Stimulated activated naive B cell treated with anti-CD40 and anti-IgM and Interleukin-4, amounts not matched to agents 10 μg/mL and 1 μg/mL and 100 μg/mL, for 72 hours (primary cell): Measurements from ENCODE around the gene IRF4.

Source experiments
- ATAC-seq, 2 donors: fragments of 150-1000 bp; cut with Tn5 transposase; replicated peaks; 2 replicates each; pipeline ENCODE4 v1.10.0; 2021; ENCODE audit warnings: moderate library complexity in 1 of 2
- DNase-seq: peaks from one replicate; pipeline ENCODE4 v3.0.0; 2021
- H3K27ac Mint-ChIP-seq: one replicate; pipeline ENCODE4 v1.8.0; 2022; ENCODE audit warnings: mild to moderate bottlenecking, mixed read lengths
- H3K27me3 Mint-ChIP-seq, 2 donors: one replicate each; pipeline ENCODE4 v1.8.0; 2022; ENCODE audit warnings: mixed read lengths in 2 of 2
- H3K36me3 Mint-ChIP-seq, 2 donors: one replicate each; pipeline ENCODE4 v1.8.0; 2022; ENCODE audit warnings: mixed read lengths in 2 of 2, mild to moderate bottlenecking in 1 of 2
- H3K4me1 Mint-ChIP-seq, 2 donors: one replicate each; pipeline ENCODE4 v1.8.0; 2022; ENCODE audit warnings: mixed read lengths in 2 of 2, mild to moderate bottlenecking in 1 of 2
- H3K4me3 Mint-ChIP-seq, 2 donors: one replicate each; pipeline ENCODE4 v1.8.0; 2022; ENCODE audit warnings: mild to moderate bottlenecking in 2 of 2, mixed read lengths in 2 of 2, moderate library complexity in 1 of 2
- H3K9me3 Mint-ChIP-seq, 2 donors: one replicate each; pipeline ENCODE4 v1.8.0; 2022; ENCODE audit warnings: mixed read lengths in 2 of 2, mild to moderate bottlenecking in 1 of 2

Gene IRF4

GRCh38 chr6:454148-454991 is 62.8 kb downstream of the IRF4 start:
- ATAC-seq (no peak), DNase-seq (no peak)
- Mint-ChIP-seq H3K4me1 (peaks cover 11 to 14% of the 10 kb centered on the region in 2 donors), H3K36me3 (peaks cover 2 to 7% of the 10 kb centered on the region in 2 donors), H3K9me3 (peaks cover 2 to 4% of the 10 kb centered on the region in 2 donors), H3K27ac (no peak overlapping the region), H3K27me3 (no peaks in the 10 kb centered on the region), H3K4me3 (no peak overlapping the region)

GRCh38 chr6:455006-455585 is 63.5 kb downstream of the IRF4 start:
- H3K27me3 Mint-ChIP-seq = no peaks in the 10 kb centered on the region
- no peak overlapping the region for H3K27ac Mint-ChIP-seq
- no peak overlapping the region for H3K4me3 Mint-ChIP-seq
- H3K9me3 Mint-ChIP-seq = peaks cover 3 to 4% of the 10 kb centered on the region in 2 donors
- no peak for DNase-seq
- H3K36me3 Mint-ChIP-seq = peaks cover 2 to 5% of the 10 kb centered on the region in 2 donors
- ATAC-seq = peak in 1 of 2 donors; percentile 31
- H3K4me1 Mint-ChIP-seq = peaks cover 11 to 16% of the 10 kb centered on the region in 2 donors

DNA sequence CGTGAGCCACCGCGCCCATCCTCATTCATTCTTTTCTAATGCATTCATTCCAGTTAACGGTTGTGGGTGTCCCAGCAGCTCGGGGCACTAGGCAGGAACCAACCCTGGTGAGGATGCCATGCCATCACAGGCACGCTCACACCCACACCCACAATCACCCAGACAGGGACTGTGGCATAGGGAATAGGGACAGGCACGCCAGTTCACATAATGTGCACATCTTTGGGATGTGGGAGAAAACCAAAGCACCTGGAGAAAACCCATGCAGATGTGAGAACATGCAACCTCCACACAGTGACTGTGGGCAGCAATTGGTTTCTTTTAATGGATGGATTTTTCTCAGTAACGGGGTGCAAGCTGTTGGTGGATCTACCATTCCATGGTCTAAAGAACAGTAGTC is 64.3 kb downstream of the IRF4 start:
- H3K27ac Mint-ChIP-seq = no peak overlapping the region
- H3K4me1 Mint-ChIP-seq = peaks cover 16 to 17% of the 10 kb centered on the region in 2 donors
- no peak overlapping the region for H3K4me3 Mint-ChIP-seq
- H3K9me3 Mint-ChIP-seq = peaks cover 3 to 4% of the 10 kb centered on the region in 2 donors
- DNase-seq = no peak
- peaks cover 2 to 5% of the 10 kb centered on the region in 2 donors for H3K36me3 Mint-ChIP-seq
- ATAC-seq = no peak
- H3K27me3 Mint-ChIP-seq = no peaks in the 10 kb centered on the region

GRCh38 chr6:456358-456867 is 64.9 kb downstream of the IRF4 start:
- no peak overlapping the region for H3K4me3 Mint-ChIP-seq
- no peak overlapping the region for H3K27ac Mint-ChIP-seq
- H3K36me3 Mint-ChIP-seq = peaks cover 2 to 5% of the 10 kb centered on the region in 2 donors
- DNase-seq = no peak
- ATAC-seq = no peak
- peaks cover 3% of the 10 kb centered on the region in 2 donors for H3K9me3 Mint-ChIP-seq
- no peaks in the 10 kb centered on the region for H3K27me3 Mint-ChIP-seq
- peaks cover 16 to 17% of the 10 kb centered on the region in 2 donors for H3K4me1 Mint-ChIP-seq

GRCh38 chr6:456887-457286 is 65.3 kb downstream of the IRF4 start:
- DNase-seq (no peak), ATAC-seq (peak; percentile 53 to 59)
- H3K27ac Mint-ChIP-seq = peak overlapping the region; percentile 75
- peaks cover 3% of the 10 kb centered on the region in 2 donors for H3K9me3 Mint-ChIP-seq
- H3K36me3 Mint-ChIP-seq = peaks cover 2 to 5% of the 10 kb centered on the region in 2 donors
- H3K4me3 Mint-ChIP-seq = no peak overlapping the region
- peaks cover 16 to 17% of the 10 kb centered on the region in 2 donors for H3K4me1 Mint-ChIP-seq
- H3K27me3 Mint-ChIP-seq = no peaks in the 10 kb centered on the region
